GM20431 (cell line): ENCODE measurements around the gene TUBGCP3.

Experiments used
- in situ Hi-C: fragments of 300-500 bp; cut with MseI, MboI; formaldehyde crosslinking; loops from one replicate; pipeline ENCODE4 v1.15.0; 2020; ENCODE audit warnings: low sequenced_read_pairs; ENCODE audit not compliant: unreplicated experiment

The TUBGCP3 gene

DNA sequence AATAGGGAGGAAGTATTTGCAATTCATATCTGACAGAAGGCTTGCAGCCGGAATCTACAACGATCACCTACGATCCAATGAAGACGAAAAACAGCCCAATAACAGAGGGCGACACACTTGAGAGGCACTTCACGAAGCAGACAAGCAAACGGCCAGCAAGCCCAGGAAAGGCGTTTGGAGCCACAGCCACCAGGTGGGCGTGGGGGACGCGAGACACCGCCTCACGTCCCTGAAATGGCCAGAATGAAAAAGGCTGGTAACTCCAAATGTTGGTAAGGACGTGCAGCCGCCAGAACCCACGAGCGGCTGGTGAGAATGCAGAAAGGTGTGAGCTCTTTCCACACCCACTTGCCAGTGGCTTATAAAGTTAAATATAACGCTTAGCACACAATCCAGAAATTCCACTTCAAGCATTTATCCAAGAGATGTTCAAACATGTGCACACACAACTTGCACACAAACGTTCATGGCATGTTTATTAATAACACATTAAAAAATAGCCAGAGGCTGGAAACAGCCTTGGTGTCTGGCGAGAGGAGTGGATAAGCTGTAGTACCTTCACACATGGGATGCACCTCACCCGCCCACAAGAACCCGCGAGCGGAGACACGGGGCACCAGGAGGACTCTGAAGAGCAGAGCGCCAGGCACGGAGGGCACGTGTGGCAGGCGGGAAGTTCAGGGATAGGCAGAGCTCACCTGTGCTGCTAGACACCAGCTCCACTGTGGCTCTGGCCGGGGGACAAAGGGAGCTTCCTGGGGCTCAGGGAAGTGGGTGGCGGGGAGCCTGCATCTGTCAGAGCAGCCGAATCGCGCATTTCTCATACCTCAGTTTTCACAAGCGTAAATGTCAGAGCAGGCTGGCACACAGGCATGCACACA lies 122.5 kb downstream of the TUBGCP3 start:
- in situ Hi-C loops = no loop called here

DNA sequence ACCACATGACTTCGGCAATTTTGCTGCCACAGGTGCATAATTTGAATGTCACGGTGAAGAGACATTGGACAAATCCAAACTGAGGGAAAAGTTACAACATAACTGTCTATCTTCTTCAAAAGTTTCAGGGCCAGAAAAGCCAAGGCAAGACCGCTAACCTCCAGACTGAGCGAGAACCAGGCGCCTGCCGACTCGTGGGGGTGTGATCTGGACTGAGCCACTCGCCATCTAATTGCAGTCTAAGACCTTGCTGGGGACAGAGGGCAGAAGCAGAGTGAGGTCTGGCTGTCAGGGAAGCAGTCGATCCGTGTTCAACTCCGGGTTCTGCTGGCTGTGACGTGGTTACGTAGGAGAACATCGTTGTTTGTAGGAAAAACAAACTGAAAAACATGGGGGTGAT lies 123.2 kb downstream of the TUBGCP3 start:
- in situ Hi-C loops = no loop called here

DNA sequence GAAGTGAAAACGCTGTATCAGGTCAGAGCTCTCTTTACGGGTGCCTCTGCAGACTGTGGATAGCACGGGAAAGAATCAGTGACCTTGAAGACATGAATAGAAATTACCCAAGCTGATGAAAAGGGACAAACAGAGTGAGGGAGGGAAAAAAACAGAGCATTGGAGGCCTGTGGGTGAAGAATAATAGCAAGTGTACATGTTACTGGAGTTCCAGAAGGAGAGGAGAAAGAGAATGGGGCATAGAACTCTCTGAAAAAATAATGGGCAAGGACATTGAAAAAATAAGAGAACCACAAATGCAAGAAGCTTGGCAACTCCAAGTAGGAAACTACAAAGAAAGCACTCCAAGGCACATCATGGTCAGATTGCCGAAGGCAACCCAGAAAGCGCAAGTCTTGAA lies 125.5 kb downstream of the TUBGCP3 start:
- in situ Hi-C loops = no loop called here

DNA sequence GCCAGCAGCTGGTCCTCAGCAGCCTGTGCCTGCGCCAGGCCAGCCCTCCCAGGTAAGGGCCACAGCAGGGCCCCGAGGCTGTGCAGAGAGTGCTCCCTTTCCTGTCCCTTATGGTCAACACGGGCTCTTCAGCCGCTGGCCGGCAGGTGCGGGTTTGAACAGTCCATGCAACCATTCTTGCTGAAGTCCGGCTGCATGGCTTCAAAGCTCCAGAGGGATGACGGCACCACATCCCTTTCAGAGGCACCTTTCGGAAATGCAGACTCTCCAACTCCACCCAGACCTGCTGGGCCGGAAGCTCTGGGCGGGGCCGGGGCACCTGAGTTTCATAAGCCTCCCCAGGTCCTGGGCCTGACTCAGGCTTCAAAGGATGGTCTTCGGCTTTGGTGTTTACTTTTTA lies 130.5 kb downstream of the TUBGCP3 start:
- in situ Hi-C loops = no loop called here

DNA sequence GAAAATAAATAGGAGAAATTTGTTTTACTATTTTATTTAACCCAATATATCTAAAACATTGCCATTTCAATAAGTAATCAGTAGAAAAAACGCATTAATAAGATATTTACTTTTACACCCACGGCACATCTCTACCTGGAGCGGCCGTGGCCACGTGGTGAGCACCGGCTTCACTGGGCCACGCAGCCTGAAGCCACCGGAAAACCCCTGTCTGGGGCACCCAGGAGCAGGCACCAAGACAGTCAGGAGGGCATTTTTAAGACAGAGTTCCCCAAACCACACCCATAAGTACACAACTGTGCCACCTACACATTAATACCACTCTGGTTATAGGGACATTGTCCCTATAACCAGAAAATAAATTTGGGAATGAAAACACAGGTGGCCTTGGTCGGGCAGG lies 130.9 kb downstream of the TUBGCP3 start:
- in situ Hi-C loops = no loop called here

DNA sequence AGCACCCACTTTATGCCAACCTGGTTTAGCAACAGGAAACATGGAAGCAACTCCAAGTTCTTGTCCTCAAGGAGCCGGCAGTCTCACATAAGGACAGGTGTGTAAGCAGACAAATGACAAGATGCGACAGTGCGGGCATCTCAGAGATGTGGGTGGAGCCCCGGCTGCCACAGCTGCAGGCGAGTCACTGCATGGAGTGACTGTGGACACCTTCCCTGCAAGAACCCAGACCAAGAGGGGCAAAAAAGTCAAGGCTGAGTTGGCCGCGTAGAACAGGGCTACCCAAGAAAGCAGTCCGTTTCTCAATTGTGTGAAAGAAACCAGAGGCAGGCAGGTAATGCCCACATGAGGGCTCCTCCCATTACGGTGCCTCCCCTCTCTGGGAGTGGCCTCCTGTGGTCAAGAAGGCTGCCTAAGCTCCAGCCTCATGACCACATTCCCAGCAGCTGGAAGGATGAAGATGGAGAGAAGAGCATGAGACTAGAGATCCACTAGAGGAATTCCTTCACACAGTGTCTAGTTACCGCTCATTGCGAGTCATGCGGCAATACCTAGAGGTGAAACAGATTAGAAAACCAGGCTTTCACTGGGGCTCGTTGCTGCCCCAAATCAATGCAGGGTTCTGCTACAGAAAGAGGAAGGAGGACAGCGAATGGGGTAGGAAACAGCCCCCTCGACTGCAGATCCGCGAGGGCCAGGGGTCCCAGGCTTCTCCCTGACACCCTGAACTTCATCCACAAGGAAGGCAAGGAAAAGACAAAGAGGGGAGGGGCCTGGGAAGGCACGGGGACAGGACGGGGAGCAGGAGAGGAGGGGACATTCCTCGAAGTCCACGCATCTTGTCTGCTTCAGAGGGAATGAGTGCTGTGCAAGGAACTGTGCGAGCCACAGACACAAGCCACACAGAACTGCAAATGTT lies 131.6 kb downstream of the TUBGCP3 start:
- in situ Hi-C loops = no loop called here

DNA sequence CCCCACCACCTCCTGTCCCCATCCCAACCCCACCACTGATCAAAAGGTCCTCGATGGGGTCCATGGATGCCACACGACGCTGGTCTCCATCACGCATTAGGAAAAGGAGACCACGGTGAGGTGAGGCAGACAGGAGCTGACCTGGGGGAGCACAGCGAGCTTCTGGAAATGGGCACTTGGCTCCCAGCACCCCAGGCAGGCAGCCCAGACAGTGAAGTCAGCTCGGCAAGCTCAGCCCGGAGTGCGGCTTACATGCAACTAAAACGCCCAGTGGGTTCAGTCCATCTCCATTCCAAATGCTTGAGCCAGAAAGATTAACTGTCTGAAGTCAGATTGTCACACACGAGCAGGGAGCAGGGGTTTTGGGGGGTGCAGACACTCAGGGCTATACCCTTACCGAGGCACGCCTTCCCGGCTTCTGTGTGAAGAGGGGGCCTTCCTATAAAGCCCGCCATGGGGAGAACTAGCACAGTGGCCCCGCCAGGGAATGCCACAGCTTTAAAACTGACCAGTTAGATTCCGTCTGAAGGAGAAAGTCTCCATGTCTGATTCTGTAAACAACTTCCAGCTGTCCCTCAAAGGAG lies 132.4 kb downstream of the TUBGCP3 start:
- in situ Hi-C loops = no loop called here

DNA sequence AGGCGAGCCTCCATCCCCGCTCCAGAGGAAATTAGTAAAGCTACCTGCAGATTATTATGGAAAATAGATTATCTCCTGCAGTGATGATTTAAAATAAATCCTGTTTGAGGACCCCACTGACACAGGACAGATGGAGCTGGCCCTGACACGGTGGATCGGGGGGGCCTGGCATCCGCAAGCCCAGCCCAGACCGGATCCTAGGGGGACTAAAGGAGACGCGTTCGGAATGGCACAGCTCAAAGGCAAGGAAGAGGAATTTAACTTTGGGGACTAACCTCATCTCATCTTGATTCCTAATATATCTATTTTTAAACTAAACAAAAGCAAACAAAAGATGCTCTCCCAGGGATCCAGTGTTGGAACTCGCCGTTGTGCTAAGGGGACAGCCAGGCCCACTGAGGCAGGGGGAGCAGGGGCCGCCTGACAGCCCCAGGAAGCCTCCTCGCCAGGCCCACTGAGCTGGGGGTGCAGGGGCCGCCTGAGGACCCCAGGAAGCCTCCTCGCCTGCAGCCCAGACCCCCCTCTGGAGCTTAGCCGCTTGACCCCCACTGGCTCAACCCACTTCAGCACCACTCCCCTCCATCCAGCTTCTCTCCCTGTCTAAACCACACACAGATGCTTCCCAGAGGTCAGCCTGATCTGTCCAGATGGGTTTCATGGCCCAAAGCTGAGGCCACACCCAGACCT lies 133.2 kb downstream of the TUBGCP3 start:
- in situ Hi-C loops = no loop called here

DNA sequence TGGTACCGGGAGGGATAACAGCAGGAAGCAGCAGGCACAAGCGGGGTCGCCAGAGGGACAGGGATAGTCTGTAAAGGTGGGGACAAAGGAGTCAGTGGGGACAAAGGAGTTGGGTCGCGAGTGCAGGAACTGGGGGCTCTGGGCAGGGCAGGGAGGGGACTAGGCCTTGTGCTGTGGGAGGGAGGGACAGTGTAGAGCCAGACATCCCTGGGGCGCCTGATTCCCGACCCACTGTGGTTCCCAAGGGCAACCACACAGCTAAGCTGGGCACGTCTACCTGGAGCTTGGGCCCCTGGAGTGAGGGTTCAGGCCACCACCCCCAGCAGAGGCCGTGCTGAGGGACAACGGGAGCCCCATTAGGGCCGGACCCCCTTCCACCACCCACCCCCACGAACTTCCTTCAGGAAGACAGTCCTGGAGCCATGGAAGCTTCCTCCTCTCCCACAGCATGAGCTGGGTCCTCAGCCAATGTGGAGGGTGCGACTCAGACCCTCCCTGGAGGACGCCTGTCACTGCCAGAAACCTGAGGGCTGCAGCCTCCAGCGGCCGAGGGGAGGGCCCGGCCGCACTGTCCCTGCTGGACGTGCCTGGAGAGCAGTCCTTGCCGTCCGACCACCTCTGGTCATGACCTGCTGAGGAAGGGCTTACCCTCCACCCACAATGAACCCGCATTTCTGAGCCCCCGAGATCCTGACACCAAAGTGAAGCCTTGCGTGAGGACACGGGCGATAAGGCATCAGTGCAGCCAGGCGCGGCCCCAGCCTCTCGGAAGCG lies 133.9 kb downstream of the TUBGCP3 start:
- in situ Hi-C loops = no loop called here

DNA sequence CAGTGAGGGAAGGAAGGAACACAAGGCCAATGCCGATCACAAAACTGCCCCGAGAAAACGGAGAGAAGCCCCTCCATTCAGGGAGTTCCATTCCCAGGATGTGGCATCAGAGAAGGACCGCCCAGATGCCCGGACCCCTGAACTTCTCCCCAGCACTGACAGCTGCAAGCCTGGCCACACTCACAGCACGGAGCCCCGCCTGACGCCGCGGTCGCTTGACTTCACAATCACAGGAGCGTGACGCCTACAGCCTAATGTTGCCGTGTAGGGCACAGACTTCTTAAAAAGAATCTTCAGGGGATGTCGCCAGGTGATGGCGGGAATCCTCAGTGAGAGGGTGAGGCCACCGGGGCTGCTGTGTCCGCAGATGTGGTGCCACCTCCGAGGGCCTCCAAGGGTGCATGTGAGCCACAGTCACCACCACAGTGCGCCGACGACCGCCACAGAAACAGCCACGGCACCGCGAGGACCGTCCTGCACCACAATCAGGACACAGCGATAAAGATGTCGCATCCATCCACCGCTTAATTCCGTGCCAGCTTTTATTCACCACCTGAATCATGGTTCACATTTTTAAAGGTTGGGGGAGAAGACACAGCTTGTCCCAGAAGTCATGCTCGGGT lies 134.6 kb downstream of the TUBGCP3 start:
- in situ Hi-C loops = no loop called here

DNA sequence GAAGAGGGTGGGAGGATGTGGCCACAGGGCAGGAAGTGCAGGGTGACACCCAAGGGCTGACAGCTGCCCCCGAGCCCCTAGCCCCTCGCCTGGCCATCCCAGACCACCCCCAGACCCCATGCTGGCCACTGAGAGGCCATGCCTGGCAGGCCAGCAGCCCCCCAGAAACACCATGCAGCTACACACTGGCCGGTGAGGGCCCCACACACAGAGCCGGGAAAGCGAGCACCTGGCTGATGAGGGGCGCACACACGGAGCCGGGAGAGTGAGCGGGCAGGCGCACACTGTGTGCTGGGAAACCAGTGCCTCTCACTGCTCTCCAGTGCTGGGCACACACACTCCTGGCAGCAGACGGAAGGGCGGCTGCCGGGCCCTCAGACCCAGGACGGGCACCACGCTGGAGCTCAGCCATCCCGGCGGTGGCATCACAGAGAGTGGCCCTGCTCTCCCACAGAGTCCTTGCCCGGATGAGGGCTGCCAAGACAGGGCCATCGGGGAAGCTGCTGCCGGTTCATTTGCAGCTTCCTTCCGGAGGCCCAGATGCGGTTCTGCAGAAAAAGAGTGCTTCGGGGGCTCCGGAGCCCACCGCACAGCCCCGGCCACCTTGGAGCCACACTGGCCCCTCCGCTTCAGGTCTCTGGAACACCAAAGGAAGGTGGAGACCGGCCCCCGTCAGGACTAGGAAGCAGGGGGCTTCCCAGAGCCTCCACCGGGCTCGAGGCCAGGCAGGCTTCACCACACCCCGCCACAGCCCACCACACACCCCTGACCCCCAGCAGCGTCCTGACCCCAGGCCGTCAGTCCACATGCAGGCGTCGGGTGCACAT lies 135.4 kb downstream of the TUBGCP3 start:
- in situ Hi-C loops = no loop called here

DNA sequence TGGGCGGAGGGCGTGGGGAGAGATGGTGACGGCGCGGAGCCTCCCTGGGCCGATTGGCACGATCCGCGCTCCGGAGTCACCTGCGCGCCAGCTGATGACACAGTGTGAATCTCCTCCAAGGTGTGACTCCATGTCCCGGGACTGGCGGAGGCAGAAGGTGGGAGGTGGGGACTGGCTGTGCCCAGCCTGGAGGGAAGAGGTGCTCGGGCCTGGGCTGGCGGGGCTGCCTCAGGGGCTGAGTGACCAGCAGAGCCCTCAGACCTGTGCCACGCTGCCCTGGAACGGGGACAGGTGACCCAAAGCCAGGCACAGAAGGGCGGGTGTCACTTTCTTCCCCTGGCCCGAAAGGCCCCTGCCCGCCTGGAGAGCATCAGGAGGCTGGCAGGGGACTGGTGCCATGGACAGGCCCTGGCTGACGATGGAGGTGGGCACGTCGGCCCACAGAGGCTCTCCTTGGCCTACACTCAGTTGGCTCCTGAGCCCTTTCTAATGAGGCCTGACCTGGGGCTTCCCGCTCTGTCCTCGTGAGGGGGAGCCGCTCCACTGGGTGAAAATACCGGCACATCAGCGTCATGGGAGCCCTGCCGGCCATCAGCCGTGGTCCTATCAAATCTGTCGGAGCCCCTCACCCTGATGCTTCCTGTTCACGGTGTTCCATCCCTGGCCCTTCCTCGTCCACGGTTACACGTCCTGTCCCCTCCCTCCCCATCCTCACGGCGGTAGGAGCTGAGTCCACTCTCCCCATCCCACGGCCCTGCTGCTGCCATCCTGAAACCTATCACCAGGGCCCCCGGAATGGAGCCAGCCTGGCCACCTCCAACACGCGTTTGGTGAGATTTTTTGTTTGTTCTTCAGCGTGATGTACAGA lies 136.2 kb downstream of the TUBGCP3 start:
- in situ Hi-C loops = no loop called here

DNA sequence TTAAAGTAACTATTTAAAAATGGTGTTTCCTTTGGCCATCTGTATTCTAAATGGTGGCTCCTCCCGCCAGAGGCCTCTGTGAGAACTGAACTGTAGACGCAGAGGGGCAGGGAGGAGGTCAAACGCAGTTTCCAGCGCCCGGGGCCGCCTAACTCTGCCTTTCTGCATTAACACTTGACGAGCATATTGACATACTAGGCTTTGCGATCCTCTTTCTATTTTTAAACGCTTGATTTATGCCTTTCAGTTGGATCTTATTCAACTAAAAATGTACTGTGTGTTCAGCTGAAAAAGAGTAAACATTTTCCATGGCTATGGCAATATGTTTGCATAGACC lies 137.1 kb downstream of the TUBGCP3 start:
- in situ Hi-C loops = no loop called here

DNA sequence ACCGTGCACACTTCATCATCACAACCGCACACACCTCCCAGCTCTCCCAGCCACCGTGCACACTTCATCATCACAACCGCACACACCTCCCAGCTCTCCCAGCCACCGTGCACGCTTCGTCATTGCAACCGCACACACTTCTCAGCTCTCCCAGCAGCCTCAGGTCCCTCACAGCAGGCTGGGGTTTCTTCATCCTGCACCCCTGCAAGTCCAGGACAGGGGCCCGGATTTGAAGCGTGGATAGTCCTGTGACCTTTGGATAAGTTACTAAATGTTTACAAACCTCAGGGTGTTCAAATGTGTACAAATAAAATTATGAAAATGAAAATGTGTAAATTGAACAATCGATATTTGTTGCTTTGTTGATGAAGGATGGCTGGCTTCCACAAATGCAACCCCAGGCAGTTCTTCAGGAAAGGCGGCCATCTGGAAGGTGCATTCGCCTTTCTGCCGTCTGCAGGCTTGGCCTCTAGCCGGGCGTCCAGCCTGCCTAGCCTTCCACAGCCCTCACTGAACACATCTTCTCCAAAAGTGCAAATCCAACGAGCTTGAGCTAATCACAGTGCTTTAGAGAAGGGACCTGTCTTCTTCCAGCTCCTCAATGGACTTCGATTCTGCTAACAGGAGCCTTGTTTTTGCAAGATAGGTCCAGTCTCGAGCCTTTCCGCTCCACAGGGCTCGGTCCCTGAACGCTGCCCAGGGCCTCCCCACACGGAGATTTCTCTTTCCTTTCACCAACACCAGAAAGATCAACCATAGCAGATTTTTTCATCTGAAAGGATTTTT lies 137.6 kb downstream of the TUBGCP3 start:
- in situ Hi-C loops = no loop called here

DNA sequence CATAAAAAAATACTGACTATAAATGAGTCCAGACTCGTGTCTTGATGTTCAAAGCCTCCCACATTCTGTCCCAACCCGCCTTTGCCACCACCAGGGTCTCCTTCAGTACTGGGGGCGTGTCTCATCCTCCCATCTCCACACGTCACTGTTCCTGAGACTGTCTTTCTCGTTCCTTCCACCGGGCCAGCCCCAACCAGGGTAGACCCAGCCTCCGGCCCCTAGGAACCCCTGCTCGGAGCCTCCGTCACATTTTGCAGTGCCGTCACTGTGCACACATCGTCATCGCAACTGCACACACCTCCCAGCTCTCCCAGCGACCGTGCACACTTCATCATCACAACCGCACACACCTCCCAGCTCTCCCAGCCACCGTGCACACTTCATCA lies 138.4 kb downstream of the TUBGCP3 start:
- in situ Hi-C loops = no loop called here

DNA sequence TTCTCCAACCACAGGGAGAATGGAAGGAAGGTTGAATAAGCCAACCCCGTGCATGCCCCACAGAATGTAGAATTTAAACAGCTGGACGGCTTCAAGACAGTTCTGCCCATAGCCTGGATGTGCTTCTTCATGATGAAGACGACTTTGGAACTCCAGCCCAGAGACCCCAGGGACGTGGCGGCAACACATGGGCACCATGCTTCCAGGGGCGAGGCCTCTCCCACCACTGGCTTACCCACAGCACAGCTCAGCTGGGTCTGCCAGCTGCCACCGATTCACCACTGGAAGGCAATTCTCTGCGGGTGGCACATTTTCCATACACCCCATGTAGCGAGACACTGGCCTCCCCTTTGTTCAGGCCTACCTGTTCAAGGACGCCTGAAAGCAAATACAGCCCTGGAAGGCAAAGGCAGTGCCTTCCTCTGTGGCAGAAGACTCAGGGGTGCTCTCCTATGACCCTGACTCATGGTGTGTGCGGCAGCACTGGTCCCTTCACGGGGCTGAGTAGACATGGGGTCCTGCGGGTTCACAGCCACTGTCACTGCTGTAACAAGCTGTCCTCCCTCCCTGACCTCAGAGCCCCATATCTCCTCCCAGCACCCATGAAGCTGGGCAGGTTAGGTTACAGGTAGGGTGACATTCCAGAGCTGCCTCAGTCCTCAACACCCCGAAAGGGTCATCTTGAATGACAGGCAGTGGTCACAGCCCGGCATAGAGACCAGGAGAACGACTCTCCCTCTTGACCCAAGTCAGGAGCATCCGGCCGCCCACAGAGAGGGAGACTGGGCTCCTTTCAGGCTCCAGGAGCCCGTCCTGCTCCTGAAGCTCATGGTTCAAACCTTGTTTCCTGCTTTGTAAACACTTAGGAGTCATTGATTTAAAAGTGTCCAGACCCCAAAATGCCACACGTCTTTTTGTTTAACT lies 139.1 kb downstream of the TUBGCP3 start:
- in situ Hi-C loops = no loop called here
